NCI-H345 (cell line): Measurements from ENCODE around the gene NRSN2.
"Not testable (repeated sequence)": the region's sequence is repeated elsewhere in the genome, so short reads cannot be mapped to it uniquely, and the experiment has no call there.

Experiments
- DNase-seq: peaks from one replicate; lab custom pipeline; 2025; lab: John Stamatoyannopoulos, UW

Gene NRSN2

DNA sequence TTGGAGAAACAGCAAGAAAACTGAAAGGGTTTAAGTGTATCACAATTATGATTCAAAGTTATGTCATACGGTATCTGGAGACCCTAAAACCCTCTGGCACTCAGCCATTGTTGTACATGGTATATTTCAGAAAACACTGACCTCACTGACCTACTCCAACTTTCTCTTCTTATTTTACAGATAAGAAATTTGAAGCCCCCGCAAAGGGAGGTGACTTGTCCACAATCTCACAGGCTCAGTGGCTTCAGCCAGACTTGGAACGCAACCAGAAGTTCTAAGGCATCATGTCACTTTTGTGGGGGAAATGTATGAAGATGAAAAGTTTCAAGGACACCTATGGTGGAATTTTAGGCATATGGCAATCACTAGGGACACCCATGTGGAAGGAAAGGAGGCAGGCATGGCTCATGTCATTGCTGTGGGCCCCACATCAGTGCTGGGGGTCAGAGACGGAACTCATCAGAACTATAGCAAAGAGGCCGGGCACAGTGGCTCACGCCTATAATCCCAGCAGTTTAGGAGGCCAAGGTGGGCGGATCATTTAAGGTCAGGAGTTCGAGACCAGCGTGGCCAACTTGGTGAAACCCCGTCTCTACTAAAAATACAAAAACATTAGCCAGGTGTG is 28.5 kb downstream of the NRSN2 start:
- DNase-seq = no peak

DNA sequence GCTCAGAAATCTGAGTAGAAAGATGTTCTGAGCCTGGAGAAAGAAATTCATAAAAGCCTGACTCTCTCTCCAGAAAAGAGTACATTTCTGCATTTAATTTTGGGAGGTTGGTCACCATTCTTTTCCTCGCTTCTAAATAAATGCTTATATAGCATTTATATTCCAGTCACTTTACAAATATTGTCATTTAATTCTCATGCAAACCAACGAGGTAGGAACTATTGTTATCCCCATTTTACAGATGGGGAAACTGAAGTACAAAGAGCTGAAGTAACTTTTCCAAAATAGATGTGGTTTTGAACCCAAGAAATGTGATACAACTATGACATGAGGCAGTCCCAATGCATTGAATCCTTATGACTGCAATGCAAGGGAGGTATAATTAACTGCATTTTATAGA is 29.2 kb downstream of the NRSN2 start:
- no peak for DNase-seq

DNA sequence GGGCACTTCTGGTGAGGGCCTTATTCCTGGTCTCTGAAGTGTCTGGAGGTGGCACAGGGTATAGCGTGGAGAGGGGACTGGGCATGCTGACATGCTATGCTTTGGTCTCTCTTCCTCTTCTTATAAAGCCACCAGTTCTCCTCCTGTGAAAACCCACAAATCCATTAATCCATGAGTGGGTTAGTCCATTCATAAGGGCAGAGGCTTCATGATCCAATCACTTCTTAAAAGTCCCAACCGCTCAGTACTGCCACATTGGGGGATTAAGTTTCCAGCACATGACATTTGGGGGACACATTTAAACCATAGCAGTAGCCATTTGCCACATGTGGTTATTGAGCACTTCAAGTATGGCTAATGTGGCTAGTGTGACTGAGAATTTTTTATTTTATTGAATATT is 29.8 kb downstream of the NRSN2 start:
- DNase-seq = no peak

DNA sequence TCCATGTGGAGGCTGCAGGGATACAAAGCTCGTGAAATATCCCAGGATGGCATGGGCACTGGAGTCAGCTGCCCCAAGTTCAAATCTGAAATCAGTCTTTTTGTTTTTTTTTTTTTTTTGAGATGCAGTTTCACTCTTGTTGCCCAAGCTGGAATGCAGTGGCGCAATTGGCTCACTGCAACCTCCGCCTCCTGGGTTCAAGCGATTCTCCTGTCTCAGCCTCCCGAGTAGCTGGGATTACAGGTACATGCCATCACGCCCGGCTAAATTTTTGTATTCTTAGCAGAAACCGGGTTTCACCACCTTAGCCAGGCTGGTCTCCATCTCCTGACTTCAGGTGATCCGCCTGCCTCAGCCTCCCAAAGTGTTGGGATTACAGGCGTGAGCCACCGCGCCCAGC is 30.7 kb downstream of the NRSN2 start:
- not testable (repeated sequence) for DNase-seq

DNA sequence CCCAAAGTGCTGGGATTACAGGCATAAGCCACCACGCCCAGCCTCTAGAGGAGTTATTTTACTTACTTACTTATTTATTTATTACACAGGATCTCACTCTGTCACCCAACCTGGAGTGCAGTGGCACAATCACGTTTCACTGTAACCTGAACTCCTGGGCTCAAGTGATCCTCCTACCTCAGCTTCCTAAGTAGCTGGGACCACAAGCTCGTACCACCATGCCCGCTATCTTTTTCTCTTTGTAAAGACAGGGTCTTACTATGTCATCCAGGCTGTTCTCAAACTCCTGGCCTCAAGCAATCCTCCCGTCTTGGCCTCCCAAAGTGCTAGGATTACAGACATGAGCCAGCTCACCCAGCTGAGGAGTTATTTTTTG is 32.0 kb downstream of the NRSN2 start:
- DNase-seq = peak; percentile 12

DNA sequence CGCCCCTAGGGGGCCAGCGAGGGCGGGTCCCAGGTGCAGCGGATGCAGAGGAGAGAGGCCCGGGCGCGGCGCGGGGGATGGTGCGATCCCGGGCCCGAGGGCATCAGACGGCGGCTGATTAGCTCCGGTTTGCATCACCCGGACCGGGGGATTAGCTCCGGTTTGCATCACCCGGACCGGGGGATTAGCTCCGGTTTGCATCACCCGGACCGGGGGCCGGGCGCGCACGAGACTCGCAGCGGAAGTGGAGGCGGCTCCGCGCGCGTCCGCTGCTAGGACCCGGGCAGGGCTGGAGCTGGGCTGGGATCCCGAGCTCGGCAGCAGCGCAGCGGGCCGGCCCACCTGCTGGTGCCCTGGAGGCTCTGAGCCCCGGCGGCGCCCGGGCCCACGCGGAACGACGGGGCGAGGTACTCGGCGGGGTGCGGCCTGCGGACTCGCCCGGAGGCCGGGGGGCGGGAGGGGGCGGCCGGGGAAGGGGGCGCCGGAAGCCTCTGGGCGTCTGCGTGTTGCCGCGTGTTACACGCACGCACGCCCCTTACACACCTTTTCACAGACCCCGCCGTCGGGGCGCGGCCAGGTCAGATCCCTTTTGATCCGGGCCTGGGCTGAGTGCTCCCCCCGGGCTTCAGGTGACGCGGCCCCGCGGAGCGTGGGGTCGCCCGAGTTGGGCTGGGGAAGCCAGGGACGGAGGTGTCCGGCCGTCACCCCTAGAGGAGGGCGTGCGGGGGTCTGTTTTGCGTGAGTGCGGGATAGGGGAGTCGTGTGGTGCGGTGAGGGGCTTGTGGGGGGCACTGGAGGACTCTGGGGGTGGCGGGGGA is 34.1 kb downstream of the NRSN2 start:
- DNase-seq = peak; percentile 69

DNA sequence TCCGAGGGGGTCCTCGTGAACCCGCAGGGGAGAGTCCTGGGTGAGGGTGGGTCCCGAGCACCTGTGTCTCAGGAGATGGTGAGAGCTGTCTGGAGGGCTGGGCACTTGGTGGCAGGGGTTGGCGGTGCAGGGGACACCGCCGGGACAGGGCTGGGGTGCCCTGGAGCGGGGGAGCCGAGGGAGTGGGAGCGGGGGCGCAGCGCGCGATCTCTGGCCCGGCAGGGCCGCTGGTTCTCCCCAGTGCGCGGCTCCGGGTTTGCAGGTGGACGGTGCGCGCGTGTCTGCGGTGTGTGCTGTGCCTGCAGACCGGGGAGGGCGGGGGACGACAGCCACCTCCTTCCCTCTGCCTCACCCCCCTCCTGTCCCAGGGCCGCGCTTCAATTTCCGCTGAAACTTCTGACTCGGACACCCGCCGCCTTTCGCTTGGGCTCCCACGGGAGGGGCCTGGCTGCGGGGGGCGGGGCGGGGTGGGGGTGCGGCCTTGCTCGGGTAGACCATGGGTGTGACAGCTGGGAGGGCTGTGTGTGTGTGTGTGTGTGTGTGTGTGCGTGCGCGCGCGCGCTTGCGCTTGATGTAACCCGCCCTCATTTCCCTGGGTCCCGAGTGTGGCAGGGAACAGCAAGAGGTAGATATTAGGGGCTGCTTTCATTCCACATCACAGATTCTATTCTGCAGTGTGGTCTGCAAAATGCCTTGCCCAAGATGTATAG is 34.8 kb downstream of the NRSN2 start:
- peak; percentile 78 for DNase-seq

DNA sequence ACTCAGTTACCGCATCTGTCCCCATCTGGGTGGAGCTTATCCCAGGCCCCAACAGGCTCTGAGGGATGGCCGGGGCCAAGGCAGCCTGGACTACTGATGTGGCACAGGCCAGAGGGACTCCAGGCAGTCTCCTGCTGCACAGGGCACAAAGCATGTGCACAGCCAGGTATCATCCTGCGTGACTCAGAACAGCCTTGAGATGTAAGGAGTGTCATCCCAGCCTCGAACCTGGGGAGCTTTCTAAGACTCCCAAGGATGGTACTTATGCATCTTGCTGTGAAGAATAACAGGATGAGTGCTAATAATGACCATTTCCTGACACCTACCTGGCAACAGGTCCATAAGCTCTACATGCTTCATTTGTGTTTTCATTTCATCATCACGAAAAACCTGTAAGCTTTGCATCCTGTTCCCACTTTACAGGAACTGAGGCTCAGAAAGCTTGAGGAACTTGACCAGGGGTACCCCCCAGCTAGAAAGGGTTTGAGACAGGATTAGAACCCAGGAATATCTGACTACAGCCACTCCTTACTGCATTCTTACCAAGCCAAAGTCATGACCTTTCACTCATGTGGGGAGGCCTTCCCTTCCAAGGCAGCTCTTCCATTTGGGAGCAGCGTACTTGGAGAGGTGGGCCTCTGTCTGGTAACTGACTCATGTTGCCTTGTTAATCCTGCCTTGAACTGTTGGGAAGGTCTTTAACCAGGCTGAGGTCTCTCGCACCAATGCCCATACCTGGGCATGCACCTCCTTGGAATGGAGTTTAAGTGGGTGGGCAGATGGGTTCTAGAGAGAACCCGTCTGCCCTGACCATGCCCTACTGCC is 35.6 kb downstream of the NRSN2 start:
- DNase-seq = no peak

DNA sequence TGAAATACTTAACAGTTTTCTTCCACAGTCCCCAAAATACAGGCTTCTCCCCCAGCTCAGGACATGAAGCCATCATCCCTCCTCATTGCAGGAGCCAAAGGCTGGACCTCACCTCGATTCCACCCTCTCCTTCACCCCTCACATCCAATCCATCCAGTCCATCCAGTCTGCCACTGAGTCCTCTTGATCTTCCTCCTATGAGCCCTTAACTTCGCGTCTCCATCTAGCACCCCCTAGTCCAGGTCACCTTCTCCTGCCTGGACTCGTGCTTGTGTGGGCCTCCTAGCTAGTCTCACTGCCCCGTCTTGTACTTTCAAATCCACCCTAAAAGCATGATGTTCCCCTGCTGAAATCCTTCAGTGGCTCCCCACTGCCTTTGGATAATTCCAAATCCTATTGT is 37.0 kb downstream of the NRSN2 start:
- DNase-seq = no peak

DNA sequence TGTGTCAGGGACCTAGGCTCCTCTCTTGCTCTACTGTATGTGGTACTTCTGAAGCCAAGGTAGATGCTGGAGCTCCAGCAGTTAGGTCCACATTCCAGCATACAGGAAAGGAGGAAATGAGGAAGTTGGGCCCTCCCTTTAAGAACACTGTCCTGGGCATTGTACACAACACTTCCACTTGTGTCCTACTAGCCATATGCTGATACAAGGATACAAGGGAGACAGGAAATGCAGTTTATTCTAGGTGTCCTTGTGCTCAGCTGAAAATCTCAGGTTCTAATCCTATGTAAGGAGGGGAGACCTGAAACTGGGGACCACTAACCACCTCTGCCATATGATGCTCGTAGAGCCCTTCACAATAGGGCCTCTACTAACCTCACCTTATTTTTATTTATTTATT is 37.8 kb downstream of the NRSN2 start:
- DNase-seq = no peak

DNA sequence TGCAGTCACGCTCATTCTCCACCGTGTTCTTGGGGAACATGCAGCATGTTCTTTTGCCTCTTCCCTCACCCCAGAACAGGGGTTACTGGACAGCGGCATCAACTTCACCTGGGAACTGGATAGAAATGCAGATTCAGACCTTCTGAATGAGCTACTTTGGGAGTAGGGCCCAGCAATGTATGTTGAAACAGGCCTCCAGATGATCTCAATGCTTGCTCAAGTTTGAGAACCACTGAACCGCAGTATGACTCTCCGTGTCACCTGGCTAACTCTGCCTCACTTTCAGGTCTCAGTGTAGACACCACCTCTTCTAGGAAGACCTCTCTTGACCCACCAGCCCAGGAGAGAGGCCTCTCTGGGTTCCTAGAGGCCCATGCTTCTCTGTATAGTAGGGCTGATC is 38.5 kb downstream of the NRSN2 start:
- no peak for DNase-seq

DNA sequence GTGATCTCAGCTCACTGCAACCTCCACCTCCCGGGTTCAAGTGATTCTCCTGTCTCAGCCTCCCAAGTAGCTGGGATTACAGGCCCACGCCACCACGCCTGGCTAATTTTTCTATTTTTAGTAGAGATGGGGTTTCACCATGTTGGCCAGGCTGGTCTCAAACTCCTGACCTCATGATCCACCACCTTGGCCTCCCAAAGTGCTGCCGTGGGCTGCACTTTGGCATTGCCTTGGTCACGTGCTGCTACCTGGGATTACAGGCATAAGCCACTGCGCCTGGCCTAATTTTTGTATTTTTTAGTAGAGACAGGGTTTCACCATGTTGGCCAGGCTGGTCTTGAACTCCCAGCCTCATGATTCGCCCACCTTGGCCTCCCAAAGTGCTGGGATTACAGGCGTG is 39.7 kb downstream of the NRSN2 start:
- not testable (repeated sequence) for DNase-seq

DNA sequence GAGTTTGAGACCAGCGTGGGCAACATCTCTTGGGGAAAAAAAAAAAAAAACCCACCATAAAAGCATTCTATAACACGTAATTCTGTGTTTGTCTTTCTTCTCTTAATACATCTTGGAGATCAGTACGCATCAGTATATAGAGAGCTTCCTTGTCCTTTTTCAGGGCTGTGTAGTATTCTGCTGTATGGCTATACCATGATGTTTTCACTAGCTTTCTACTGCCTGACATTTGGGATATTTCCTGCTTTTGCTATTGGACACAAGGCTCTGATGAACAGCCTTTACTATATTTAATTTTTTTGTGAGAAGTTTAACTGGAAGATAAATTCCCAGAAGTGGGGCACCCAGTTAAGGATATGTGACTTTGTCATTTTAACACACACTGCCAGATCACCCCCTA is 40.6 kb downstream of the NRSN2 start:
- no peak for DNase-seq

DNA sequence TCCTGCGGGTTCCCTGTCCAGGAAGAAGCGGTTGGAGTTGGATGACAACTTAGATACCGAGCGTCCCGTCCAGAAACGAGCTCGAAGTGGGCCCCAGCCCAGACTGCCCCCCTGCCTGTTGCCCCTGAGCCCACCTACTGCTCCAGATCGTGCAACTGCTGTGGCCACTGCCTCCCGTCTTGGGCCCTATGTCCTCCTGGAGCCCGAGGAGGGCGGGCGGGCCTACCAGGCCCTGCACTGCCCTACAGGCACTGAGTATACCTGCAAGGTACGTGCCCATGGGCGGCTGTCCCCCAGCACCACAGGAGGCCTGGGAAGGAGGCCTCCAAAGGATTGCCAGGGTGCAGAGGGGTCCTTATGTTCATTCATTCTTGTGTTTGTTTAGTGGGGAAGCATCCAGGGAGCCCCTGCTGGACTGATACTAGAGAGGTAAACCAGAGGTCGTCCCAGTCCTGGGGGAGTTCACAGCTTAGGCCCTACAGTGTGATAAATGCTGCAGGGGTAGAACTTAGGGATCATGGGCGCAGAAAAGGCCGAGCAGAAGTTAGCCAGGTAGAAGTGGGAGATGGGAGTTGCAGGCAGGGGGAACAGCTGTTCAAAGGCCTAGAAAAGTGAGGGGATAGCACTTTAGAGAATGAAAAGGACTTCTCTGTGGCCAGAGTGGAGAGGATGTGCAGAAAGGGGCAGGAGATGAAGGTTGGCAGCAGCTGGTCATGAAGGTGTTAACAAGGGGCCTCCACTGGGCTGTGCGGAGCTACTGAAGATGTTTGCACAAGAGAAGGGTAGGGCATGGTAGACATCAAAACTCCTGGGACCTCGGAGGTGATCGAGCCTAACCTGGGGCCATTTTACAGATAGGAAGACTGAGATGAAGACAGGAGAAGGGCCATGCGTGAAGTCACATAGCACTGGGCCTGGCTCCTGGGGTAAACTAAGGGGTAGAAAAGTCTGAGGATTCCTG is 41.4 kb downstream of the NRSN2 start:
- DNase-seq = no peak

DNA sequence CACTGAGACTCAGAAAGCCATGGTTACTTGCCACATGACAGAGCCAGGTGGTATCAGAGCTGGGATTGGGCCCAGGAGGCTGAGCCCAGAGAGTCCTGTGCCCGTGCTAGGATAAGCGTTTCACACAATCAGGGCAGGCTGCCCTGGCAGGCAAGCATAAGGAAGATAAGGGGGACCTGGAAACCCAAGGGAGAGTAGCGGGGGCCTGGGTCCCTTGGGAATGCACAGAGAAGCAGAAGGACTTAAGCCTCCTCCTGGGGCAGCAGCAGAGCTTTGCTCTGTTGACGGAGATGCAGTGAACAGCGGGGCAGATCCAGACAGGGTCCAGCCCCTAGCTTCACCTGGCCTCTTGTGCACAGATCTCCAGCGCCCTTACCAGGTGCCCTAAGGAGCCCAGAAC is 42.3 kb downstream of the NRSN2 start:
- no peak for DNase-seq

DNA sequence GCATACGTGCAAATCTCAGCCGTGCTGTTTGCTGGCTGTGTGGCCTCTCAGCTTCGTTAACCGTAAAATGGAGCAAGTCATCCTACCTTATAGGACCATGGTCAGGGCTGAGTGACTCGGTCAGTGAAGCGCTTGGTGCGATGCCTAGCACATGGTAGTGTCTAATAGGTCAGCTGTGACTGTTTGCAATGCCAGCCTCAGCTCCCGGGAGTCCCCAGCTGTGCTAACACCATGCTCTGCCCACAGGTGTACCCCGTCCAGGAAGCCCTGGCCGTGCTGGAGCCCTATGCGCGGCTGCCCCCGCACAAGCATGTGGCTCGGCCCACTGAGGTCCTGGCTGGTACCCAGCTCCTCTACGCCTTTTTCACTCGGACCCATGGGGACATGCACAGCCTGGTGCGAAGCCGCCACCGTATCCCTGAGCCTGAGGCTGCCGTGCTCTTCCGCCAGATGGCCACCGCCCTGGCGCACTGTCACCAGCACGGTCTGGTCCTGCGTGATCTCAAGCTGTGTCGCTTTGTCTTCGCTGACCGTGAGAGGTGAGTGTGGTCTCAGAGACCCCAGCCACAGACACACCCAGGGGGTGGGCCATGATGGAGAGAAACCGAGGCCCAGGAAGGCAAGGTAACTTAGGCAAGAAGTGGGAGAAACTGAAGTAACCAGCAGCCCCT is 44.3 kb downstream of the NRSN2 start:
- no peak for DNase-seq

DNA sequence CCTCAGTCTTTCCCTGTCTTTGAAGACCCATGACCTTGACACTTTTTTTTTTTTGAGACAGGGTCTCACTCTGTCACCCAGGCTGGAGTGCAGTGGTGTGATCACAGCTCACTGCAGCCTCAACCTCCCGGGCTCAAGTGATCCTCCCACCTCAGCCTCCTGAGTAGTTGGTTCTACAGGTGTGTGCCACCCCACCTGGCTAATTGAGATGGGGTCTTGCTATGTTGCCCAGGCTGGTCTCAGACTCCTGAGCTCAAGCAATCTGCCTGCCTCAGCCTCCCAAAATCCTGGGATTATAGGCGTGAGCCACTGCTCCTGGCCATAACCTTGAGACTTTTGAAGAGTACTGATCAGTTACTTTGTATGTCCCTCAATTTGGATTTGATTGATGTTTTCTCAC is 46.4 kb downstream of the NRSN2 start:
- not testable (repeated sequence) for DNase-seq

DNA sequence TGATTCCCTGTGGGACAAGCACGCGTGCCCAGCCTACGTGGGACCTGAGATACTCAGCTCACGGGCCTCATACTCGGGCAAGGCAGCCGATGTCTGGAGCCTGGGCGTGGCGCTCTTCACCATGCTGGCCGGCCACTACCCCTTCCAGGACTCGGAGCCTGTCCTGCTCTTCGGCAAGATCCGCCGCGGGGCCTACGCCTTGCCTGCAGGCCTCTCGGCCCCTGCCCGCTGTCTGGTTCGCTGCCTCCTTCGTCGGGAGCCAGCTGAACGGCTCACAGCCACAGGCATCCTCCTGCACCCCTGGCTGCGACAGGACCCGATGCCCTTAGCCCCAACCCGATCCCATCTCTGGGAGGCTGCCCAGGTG is 49.3 kb downstream of the NRSN2 start:
- no peak for DNase-seq

DNA sequence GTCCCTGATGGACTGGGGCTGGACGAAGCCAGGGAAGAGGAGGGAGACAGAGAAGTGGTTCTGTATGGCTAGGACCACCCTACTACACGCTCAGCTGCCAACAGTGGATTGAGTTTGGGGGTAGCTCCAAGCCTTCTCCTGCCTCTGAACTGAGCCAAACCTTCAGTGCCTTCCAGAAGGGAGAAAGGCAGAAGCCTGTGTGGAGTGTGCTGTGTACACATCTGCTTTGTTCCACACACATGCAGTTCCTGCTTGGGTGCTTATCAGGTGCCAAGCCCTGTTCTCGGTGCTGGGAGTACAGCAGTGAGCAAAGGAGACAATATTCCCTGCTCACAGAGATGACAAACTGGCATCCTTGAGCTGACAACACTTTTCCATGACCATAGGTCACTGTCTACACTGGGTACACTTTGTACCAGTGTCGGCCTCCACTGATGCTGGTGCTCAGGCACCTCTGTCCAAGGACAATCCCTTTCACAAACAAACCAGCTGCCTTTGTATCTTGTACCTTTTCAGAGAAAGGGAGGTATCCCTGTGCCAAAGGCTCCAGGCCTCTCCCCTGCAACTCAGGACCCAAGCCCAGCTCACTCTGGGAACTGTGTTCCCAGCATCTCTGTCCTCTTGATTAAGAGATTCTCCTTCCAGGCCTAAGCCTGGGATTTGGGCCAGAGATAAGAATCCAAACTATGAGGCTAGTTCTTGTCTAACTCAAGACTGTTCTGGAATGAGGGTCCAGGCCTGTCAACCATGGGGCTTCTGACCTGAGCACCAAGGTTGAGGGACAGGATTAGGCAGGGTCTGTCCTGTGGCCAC is 49.9 kb downstream of the NRSN2 start:
- DNase-seq = no peak
